Neuronal stem cell (in vitro differentiated cells): ENCODE data around the gene SCCPDH.
"Not testable (repeated sequence)": the region's sequence is repeated elsewhere in the genome, so short reads cannot be mapped to it uniquely, and the experiment has no call there.

Source experiments
- DNase-seq: peaks from one replicate; pipeline ENCODE4 v3.0.0-alpha.2; 2013; ENCODE audit warnings: low spot score
- H2AFZ ChIP-seq: one replicate; pipeline ENCODE4 v1.6.1; 2013; ENCODE audit warnings: mild to moderate bottlenecking, low read length, inconsistent platforms
- H2AK5ac ChIP-seq: 2 replicates; pipeline ENCODE4 v1.6.1; 2013; ENCODE audit warnings: low read depth, mild to moderate bottlenecking, inconsistent platforms, low read length, moderate library complexity, mixed read lengths
- H2BK120ac ChIP-seq: 2 replicates; pipeline ENCODE4 v1.6.1; 2013; ENCODE audit warnings: low read depth, mild to moderate bottlenecking, inconsistent platforms, low read length, moderate library complexity, mixed read lengths
- H2BK12ac ChIP-seq: one replicate; pipeline ENCODE4 v1.6.1; 2013; ENCODE audit warnings: low read length, inconsistent platforms
- H2BK15ac ChIP-seq: 2 replicates; pipeline ENCODE4 v1.6.1; 2013; ENCODE audit warnings: mild to moderate bottlenecking, low read length, inconsistent platforms, mixed read lengths
- H2BK5ac ChIP-seq: one replicate; pipeline ENCODE4 v1.6.1; 2013; ENCODE audit warnings: inconsistent platforms, mild to moderate bottlenecking, low read length, moderate library complexity
- H3K14ac ChIP-seq: one replicate; pipeline ENCODE4 v1.6.1; 2013; ENCODE audit warnings: low read length, inconsistent platforms
- H3K18ac ChIP-seq: 2 replicates; pipeline ENCODE4 v1.6.1; 2013; ENCODE audit warnings: low read length, inconsistent platforms
- H3K23ac ChIP-seq: 2 replicates; pipeline ENCODE4 v1.6.1; 2013; ENCODE audit warnings: low read depth, mild to moderate bottlenecking, mixed read lengths, low read length, inconsistent platforms; ENCODE audit not compliant: poor library complexity
- H3K27ac ChIP-seq: replicated peaks from 3 replicates; pipeline ENCODE4 v1.5.1; 2013; ENCODE audit warnings: low read length, inconsistent platforms
- H3K27me3 ChIP-seq, 3 experiments: 2 replicates each; pipeline ENCODE4 v1.6.1; 2013; ENCODE audit warnings: low read length in 3 of 3, mild to moderate bottlenecking in 2 of 3, inconsistent platforms in 1 of 3, low read depth in 1 of 3, mixed read lengths in 1 of 3, moderate library complexity in 1 of 3; ENCODE audit not compliant: control insufficient read depth in 3 of 3, insufficient read depth in 3 of 3
- H3K36me3 ChIP-seq, 2 donors: replicated peaks in 1 of 2; 2 replicates each; pipeline ENCODE4 v1.6.1; 2013; ENCODE audit warnings: low read length in 2 of 2; ENCODE audit not compliant: control insufficient read depth in 2 of 2, insufficient read depth in 2 of 2
- H3K4ac ChIP-seq: 2 replicates; pipeline ENCODE4 v1.6.1; 2013; ENCODE audit warnings: inconsistent platforms, mild to moderate bottlenecking, low read length, moderate library complexity
- H3K4me1 ChIP-seq, 2 donors: 1 replicate in 1 of 2; 2 replicates in 1 of 2; pipeline ENCODE4 v1.6.1; 2013; ENCODE audit warnings: low read length in 2 of 2, low read depth in 1 of 2; ENCODE audit not compliant: control insufficient read depth in 2 of 2, insufficient read depth in 1 of 2
- H3K4me2 ChIP-seq: one replicate; pipeline ENCODE4 v1.6.1; 2013; ENCODE audit warnings: mild to moderate bottlenecking, low read length, inconsistent platforms; ENCODE audit not compliant: insufficient read depth, poor library complexity, severe bottlenecking
- H3K4me3 ChIP-seq, 2 donors: 2 replicates each; pipeline ENCODE4 v1.5.1; 2013; ENCODE audit warnings: low read length in 2 of 2, mild to moderate bottlenecking in 2 of 2, inconsistent platforms in 1 of 2, moderate library complexity in 1 of 2
- H3K79me1 ChIP-seq: one replicate; pipeline ENCODE4 v1.6.1; 2013; ENCODE audit warnings: low read depth, mild to moderate bottlenecking, inconsistent platforms, low read length, moderate library complexity
- H3K9ac ChIP-seq: one replicate; pipeline ENCODE4 v1.6.1; 2013; ENCODE audit warnings: mild to moderate bottlenecking, low read depth, low read length, inconsistent platforms; ENCODE audit not compliant: poor library complexity
- H3K9me3 ChIP-seq, 2 donors: replicated peaks in 1 of 2; 2 replicates each; pipeline versions ENCODE3 to v1.6.1; 2013; ENCODE audit warnings: low read length in 2 of 2, mild to moderate bottlenecking in 2 of 2, inconsistent platforms in 1 of 2, low read depth in 1 of 2, mixed read lengths in 1 of 2, moderate library complexity in 1 of 2; ENCODE audit not compliant: control insufficient read depth in 2 of 2, insufficient read depth in 1 of 2
- H4K8ac ChIP-seq: one replicate; pipeline ENCODE4 v1.6.1; 2013; ENCODE audit warnings: low read depth, mild to moderate bottlenecking, inconsistent platforms, low read length, moderate library complexity
- H4K91ac ChIP-seq: one replicate; pipeline ENCODE4 v1.6.1; 2013; ENCODE audit warnings: low read length, low read depth, mild to moderate bottlenecking, inconsistent platforms; ENCODE audit not compliant: poor library complexity
- WGBS, 2 donors: extraction: QIAGEN DNeasy Blood & Tissue Kit; methylation state at CpG; one replicate each; pipeline ENCODE4 v1.1.7; 2013; ENCODE audit warnings: missing lambda C conversion rate in 2 of 2, mixed read lengths in 1 of 2; ENCODE audit not compliant: insufficient read length in 2 of 2, insufficient replicate concordance in 1 of 2; ENCODE audit errors: extremely low coverage in 2 of 2; 5-methylcytosine and 5-hydroxymethylcytosine counted together

SCCPDH gene

DNA sequence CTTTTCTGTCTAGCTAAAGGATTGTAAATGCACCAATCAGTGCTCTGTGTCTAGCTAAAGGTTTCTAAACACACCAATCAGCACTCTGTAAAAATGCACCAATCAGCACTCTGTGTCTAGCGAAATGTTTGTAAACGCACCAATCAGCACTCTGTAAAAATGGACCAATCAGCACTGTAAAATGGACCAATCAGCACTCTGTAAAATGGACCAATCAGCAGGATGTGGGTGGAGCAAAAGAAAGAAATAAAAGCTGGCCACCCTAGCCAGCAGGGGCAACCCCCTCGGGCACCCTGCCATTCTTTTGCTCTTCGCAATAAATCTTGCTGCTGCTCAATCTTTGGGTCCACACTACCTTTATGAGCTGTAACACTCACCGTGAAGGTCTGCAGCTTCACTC lies 11.8 kb upstream of the SCCPDH start:
- not testable (repeated sequence) for H4K91ac ChIP-seq, H3K27me3 ChIP-seq, H3K27ac ChIP-seq, H3K9ac ChIP-seq, H2BK120ac ChIP-seq, H3K9me3 ChIP-seq, H3K79me1 ChIP-seq, H3K36me3 ChIP-seq, H2BK15ac ChIP-seq, H2BK12ac ChIP-seq, H3K4me1 ChIP-seq, H3K23ac ChIP-seq, H3K14ac ChIP-seq, H2AFZ ChIP-seq, H3K4me3 ChIP-seq, H2BK5ac ChIP-seq, H4K8ac ChIP-seq, H3K18ac ChIP-seq, H3K4me2 ChIP-seq, H3K4ac ChIP-seq, H2AK5ac ChIP-seq, DNase-seq
- WGBS, 2 donors = no CpG with 5 or more reads among the region's 5 CpGs

- not testable (repeated sequence) for H3K9me3 ChIP-seq, H3K4me1 ChIP-seq, H4K91ac ChIP-seq, H2BK15ac ChIP-seq, H2BK12ac ChIP-seq, H3K18ac ChIP-seq, H2AK5ac ChIP-seq, H3K79me1 ChIP-seq, H3K36me3 ChIP-seq, H3K27ac ChIP-seq, H3K9ac ChIP-seq, H2BK120ac ChIP-seq, H3K14ac ChIP-seq, H2AFZ ChIP-seq, DNase-seq, H3K27me3 ChIP-seq, H2BK5ac ChIP-seq, H4K8ac ChIP-seq, H3K23ac ChIP-seq, H3K4ac ChIP-seq, H3K4me3 ChIP-seq, H3K4me2 ChIP-seq
- WGBS, 2 donors = no CpG with 5 or more reads among the region's 2 CpGs
These were observed 4.8 kb upstream of the SCCPDH start for GRCh38 chr1:246719361-246719760.

DNA sequence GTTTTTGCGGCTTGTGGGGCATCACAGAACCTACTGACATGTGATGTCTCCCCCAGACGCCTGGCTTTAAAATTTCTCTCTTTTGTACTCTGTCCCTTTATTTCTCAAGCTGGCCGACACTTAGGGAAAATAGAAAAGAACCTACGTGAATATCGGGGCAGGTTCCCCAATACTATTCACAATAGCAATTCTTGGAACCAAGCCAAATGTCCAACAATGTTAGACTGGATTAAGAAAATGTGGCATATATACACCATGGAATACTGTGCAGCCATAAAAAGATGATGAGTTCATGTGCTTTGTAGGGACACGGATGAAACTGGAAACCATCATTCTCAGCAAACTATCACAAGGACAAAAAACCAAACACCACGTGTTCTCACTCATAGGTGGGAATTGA lies 3.4 kb upstream of the SCCPDH start:
- H3K9ac ChIP-seq, H3K14ac ChIP-seq, H3K4me2 ChIP-seq, DNase-seq, H2BK120ac ChIP-seq, H2BK15ac ChIP-seq, H3K27ac ChIP-seq, H3K18ac ChIP-seq, H4K91ac ChIP-seq, H2BK12ac ChIP-seq, H3K9me3 ChIP-seq, H3K4me1 ChIP-seq, H3K4me3 ChIP-seq, H3K4ac ChIP-seq, H3K79me1 ChIP-seq, H3K27me3 ChIP-seq, H4K8ac ChIP-seq, H3K23ac ChIP-seq, H2AFZ ChIP-seq, H2BK5ac ChIP-seq, H2AK5ac ChIP-seq, H3K36me3 ChIP-seq: not testable (repeated sequence)
- WGBS, 2 donors = no CpG with 5 or more reads among the region's 7 CpGs

- Histone ChIP-seq H3K14ac (no peak overlapping the region), H2BK5ac (no peak overlapping the region), H3K18ac (no peak overlapping the region), H3K36me3 (peaks cover 8 to 19% of the 10 kb centered on the region in 2 donors), H2AFZ (no peak overlapping the region), H2AK5ac (no peak overlapping the region), H3K9ac (no peak overlapping the region), H3K79me1 (peaks cover 7% of the 10 kb centered on the region), H3K27ac (no peak overlapping the region), H3K9me3 (peaks cover 2 to 19% of the 10 kb centered on the region in 2 donors), H2BK120ac (no peak overlapping the region), H3K27me3 (no peaks in the 10 kb centered on the region), H2BK12ac (no peak overlapping the region), H3K23ac (no peak overlapping the region), H4K91ac (no peak overlapping the region), H3K4me2 (no peak overlapping the region), H3K4me1 (peaks cover 0 to 2% of the 10 kb centered on the region in 2 donors), H4K8ac (no peak overlapping the region), H3K4me3 (no peak overlapping the region), H2BK15ac (no peak overlapping the region), H3K4ac (no peak overlapping the region)
- DNase-seq = no peak
- no CpG with 5 or more reads among the region's 4 CpGs for WGBS, 2 donors
These were observed 1.5 kb upstream of the SCCPDH start for GRCh38 chr1:246722720-246723119.
